PFSK-1 (cell line): ENCODE results near the gene HRH1.

ENCODE experiments used
- FOXP2 ChIP-seq: optimal IDR thresholded peaks from 2 replicates; pipeline ENCODE3; 2011; ENCODE audit warnings: borderline replicate concordance, control low read depth, inconsistent platforms; ENCODE audit not compliant: insufficient read depth; ENCODE audit errors: extremely low read length, extremely low read depth
- POLR2AphosphoS5 ChIP-seq: IDR thresholded peaks from 2 replicates; pipeline ENCODE4 v1.6.1; 2012; ENCODE audit warnings: low read depth, mild to moderate bottlenecking, control low read depth, low read length, moderate library complexity
- SIN3A ChIP-seq: IDR thresholded peaks from 2 replicates; pipeline ENCODE4 v1.6.1; 2012; ENCODE audit warnings: mild to moderate bottlenecking, low read length, moderate library complexity, borderline replicate concordance; ENCODE audit not compliant: insufficient read depth
- TAF1 ChIP-seq: IDR thresholded peaks from 2 replicates; pipeline ENCODE4 v1.6.1; 2012; ENCODE audit warnings: low read length, control low read depth, borderline replicate concordance; ENCODE audit not compliant: insufficient read depth
- TF ChIP-seq, protein P1 (sequence below), 2 experiments: IDR thresholded peaks; 2 replicates each; pipeline versions ENCODE4 v1.6.1 to v1.8.0; 2011 to 2012; ENCODE audit warnings: low read depth in 2 of 2, low read length in 2 of 2, control low read depth in 1 of 2, inconsistent platforms in 1 of 2, mild to moderate bottlenecking in 1 of 2, moderate library complexity in 1 of 2; ENCODE audit not compliant: insufficient read depth in 1 of 2

The HRH1 gene

DNA sequence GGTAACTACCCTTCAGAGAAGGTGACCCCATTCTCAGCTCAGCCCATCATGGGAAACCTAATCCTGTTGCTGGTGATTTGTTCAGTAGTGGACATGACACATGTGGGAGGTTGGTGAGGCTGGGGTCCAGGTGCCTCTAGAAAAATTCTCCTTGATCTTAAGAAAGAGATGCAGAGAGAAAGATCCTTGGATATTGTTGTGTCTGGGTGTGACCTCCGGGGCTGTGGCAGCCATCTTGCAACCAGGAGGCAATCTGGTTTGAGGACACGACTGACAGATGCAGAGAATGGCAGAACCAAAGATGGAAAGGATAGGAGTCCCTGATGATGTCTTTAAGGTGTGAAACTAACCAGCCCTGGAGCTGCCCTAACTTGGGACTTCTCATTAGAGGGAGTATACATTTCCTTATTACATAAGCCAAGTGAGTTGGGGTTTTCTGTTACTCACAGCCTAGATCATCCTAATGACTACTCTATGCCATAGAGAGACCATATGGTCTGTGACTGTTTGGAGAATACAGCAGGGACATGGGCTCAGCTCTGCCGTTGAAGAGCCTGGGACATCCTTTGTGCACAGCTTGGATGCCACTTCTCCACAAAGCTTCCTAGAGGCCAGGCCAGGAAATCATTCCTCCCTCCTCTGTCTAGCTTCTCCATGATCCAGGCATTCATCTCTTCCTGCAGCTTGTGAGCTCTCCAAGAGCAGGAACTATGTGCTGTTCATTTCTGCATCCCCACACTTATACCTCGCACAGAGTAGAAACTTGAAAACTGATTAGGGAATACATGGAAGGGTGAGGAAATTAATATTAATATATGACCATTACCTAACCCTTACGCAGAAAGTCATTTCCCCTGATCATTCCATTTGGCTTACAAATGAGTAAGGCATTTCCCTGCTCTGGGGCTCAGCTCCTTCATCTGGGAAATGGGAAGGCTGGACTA is 45.9 kb downstream of the HRH1 start:
- TF ChIP-seq, protein P1, sequence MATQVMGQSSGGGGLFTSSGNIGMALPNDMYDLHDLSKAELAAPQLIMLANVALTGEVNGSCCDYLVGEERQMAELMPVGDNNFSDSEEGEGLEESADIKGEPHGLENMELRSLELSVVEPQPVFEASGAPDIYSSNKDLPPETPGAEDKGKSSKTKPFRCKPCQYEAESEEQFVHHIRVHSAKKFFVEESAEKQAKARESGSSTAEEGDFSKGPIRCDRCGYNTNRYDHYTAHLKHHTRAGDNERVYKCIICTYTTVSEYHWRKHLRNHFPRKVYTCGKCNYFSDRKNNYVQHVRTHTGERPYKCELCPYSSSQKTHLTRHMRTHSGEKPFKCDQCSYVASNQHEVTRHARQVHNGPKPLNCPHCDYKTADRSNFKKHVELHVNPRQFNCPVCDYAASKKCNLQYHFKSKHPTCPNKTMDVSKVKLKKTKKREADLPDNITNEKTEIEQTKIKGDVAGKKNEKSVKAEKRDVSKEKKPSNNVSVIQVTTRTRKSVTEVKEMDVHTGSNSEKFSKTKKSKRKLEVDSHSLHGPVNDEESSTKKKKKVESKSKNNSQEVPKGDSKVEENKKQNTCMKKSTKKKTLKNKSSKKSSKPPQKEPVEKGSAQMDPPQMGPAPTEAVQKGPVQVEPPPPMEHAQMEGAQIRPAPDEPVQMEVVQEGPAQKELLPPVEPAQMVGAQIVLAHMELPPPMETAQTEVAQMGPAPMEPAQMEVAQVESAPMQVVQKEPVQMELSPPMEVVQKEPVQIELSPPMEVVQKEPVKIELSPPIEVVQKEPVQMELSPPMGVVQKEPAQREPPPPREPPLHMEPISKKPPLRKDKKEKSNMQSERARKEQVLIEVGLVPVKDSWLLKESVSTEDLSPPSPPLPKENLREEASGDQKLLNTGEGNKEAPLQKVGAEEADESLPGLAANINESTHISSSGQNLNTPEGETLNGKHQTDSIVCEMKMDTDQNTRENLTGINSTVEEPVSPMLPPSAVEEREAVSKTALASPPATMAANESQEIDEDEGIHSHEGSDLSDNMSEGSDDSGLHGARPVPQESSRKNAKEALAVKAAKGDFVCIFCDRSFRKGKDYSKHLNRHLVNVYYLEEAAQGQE (IDR thresholded peaks at IDR 0.05; ENCODE audit: insufficient read depth in 1 of 2, low read depth in 2 of 2, low read length in 2 of 2): no peak
- TF ChIP-seq TAF1: no peak
- no peak for TF ChIP-seq FOXP2
- no peak for TF ChIP-seq POLR2AphosphoS5
- no peak for TF ChIP-seq SIN3A

DNA sequence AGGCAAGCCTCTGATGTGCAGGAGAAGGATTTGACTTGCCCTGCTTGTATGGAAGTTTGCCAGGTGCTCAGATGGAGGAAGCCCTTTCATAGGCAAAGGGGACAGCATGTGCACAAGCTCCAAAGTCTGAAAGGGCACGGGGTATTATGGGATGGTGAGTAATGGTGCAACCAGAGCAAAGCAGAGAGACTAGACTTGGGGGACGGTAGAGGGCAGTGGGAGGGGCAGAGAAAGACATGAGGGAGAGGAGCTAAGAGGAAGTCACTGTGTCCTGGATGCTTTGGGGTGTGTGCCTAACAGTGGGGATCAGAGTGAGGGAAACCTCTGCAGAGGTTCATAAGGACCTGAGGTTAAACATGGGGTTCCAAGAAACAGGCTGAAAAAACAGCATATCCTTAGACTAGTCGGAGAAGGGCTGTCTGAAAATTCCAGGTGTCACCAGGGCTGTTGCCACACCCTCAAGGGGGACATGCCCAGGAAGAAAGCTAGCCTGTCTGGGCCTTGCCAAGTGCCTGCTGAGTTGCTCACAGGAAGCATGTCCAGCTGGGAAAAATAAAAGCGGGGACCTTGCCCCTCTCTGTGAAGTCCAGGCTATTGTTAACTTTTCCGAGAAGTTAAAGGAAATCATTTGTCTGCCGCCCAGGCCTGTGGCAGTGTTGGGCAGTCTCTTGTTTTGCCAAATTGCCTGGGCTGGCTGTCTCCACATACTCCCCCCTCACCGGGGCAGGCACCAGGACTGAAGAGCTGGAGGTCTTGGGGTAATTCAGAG is 47.1 kb downstream of the HRH1 start:
- no peak for TF ChIP-seq POLR2AphosphoS5
- no peak for TF ChIP-seq FOXP2
- TF ChIP-seq SIN3A: no peak
- TF ChIP-seq, protein P1 (IDR thresholded peaks at IDR 0.05; ENCODE audit: insufficient read depth in 1 of 2, low read depth in 2 of 2, low read length in 2 of 2): no peak
- no peak for TF ChIP-seq TAF1

- TF ChIP-seq FOXP2 (no peak), TAF1 (no peak), POLR2AphosphoS5 (no peak), SIN3A (no peak)
- TF ChIP-seq, protein P1 (IDR thresholded peaks at IDR 0.05; ENCODE audit: insufficient read depth in 1 of 2, low read depth in 2 of 2, low read length in 2 of 2): no peak
Measured at GRCh38 chr3:11203961-11204360, 49.7 kb downstream of the HRH1 start.

DNA sequence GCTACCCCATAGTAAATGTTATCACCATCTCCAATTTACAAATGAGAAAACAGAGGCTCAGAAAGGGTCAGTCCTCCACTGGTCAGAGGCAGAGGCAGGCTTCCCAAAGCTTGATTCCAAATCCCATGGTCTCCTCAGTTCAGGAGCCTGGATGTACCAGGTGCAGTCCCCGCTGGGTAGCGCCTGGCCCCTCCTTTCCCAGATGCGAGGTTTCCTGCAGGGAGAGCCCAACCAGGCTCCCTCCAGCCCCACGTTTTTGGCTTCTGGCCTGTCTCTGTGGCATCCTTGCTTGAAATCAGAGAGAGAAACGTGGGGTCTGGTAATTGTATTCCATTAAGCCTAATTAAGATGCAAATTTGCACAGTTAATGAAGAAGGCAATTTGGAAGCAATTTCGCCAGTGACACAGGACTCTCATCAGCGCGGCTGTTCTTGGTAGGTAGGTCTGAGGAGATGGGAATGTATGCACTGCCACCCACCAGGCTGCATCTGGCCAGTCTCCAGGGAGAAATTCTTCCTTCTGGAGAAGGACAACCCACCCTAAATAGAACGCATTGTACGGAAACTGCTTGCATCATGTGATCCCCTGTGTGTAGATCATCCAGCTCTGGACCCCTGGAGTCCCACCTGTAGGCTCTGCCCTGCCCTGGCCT is 50.5 kb downstream of the HRH1 start:
- TF ChIP-seq POLR2AphosphoS5: no peak
- TF ChIP-seq FOXP2: no peak
- TF ChIP-seq TAF1: no peak
- TF ChIP-seq SIN3A: no peak

DNA sequence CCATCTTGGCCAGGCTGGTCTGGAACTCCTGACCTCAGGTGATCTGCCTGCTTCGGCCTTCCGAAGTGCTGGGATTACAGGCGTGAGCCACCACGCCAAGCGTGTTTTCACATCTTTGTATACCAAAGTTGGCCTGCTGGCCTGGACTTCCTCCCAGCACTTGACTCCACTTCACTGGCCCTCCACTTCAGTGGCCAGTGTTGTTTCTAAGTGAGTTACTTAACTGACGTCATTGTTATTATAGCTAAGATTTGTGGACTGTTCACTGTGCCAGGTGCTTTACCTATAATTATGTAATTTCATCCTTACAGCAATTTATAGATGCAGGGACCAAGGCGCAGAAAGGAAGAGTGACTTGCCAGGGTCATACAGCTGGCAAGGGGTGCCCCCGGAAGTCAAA is 52.0 kb downstream of the HRH1 start:
- no peak for TF ChIP-seq FOXP2
- TF ChIP-seq, protein P1 (IDR thresholded peaks at IDR 0.05; ENCODE audit: insufficient read depth in 1 of 2, low read depth in 2 of 2, low read length in 2 of 2): no peak
- no peak for TF ChIP-seq SIN3A
- no peak for TF ChIP-seq TAF1
- TF ChIP-seq POLR2AphosphoS5: no peak
